HUES64 (cell line): Measurements from ENCODE around the gene NR5A2.
"Not testable (repeated sequence)": the region's sequence is repeated elsewhere in the genome, so short reads cannot be mapped to it uniquely, and the experiment has no call there.

ENCODE experiments used
- H3K27ac ChIP-seq: 2 replicates; pipeline ENCODE4 v1.7.0; 2013; ENCODE audit warnings: low read depth, low read length, inconsistent platforms
- H3K27me3 ChIP-seq: 2 replicates; pipeline ENCODE4 v1.6.1; 2013; ENCODE audit warnings: mild to moderate bottlenecking, low read length; ENCODE audit not compliant: insufficient read depth
- H3K36me3 ChIP-seq: 2 replicates; pipeline ENCODE4 v1.6.1; 2013; ENCODE audit warnings: mild to moderate bottlenecking, low read length; ENCODE audit not compliant: insufficient read depth
- H3K4me1 ChIP-seq: 2 replicates; pipeline ENCODE4 v1.6.1; 2013; ENCODE audit warnings: mild to moderate bottlenecking, low read length, moderate library complexity; ENCODE audit not compliant: insufficient read depth
- H3K4me3 ChIP-seq: 2 replicates; pipeline ENCODE4 v1.5.1; 2013; ENCODE audit warnings: mild to moderate bottlenecking, low read length, moderate library complexity
- H3K9ac ChIP-seq: 2 replicates; pipeline ENCODE4 v1.6.1; 2013; ENCODE audit warnings: mild to moderate bottlenecking, low read depth, low read length
- H3K9me3 ChIP-seq: 2 replicates; pipeline ENCODE4 v1.6.1; 2013; ENCODE audit warnings: low read depth, low read length; ENCODE audit not compliant: insufficient read depth
- WGBS: fragments of 150-250, 120-280 bp; methylation state at CpG from one replicate; pipeline ENCODE4 v1.1.7; 2013; ENCODE audit warnings: missing lambda C conversion rate; 5-methylcytosine and 5-hydroxymethylcytosine counted together

The NR5A2 gene

GRCh38 chr1:200181861-200182260, 154.4 kb downstream of the NR5A2 start:
- H3K27me3 ChIP-seq = no peaks in the 10 kb centered on the region
- H3K4me3 ChIP-seq = no peak overlapping the region
- H3K9me3 ChIP-seq = peaks cover 7% of the 10 kb centered on the region
- H3K27ac ChIP-seq = no peak overlapping the region
- no peak overlapping the region for H3K9ac ChIP-seq
- H3K4me1 ChIP-seq = no peaks in the 10 kb centered on the region
- no peaks in the 10 kb centered on the region for H3K36me3 ChIP-seq
- 100% methylated on average over 3 of the region's 3 CpGs for WGBS

GRCh38 chr1:200182701-200183100, 155.2 kb downstream of the NR5A2 start:
- peaks cover 7% of the 10 kb centered on the region for H3K9me3 ChIP-seq
- no peaks in the 10 kb centered on the region for H3K36me3 ChIP-seq
- no peaks in the 10 kb centered on the region for H3K4me1 ChIP-seq
- no peak overlapping the region for H3K27ac ChIP-seq
- no peaks in the 10 kb centered on the region for H3K27me3 ChIP-seq
- H3K4me3 ChIP-seq = no peak overlapping the region
- no peak overlapping the region for H3K9ac ChIP-seq
- 93% methylated on average over 7 of the region's 7 CpGs for WGBS

GRCh38 chr1:200183637-200184036, 156.1 kb downstream of the NR5A2 start:
- no peaks in the 10 kb centered on the region for H3K4me1 ChIP-seq
- H3K9me3 ChIP-seq = peaks cover 7% of the 10 kb centered on the region
- no peak overlapping the region for H3K4me3 ChIP-seq
- no peaks in the 10 kb centered on the region for H3K36me3 ChIP-seq
- no peak overlapping the region for H3K9ac ChIP-seq
- H3K27ac ChIP-seq = no peak overlapping the region
- WGBS = 100% methylated on average over 1 of the region's 2 CpGs
- H3K27me3 ChIP-seq = no peaks in the 10 kb centered on the region

- H3K36me3 ChIP-seq = no peaks in the 10 kb centered on the region
- no peaks in the 10 kb centered on the region for H3K27me3 ChIP-seq
- WGBS = 95% methylated on average over 4 of the region's 4 CpGs
- peaks cover 7% of the 10 kb centered on the region for H3K9me3 ChIP-seq
- no peaks in the 10 kb centered on the region for H3K4me1 ChIP-seq
- H3K4me3 ChIP-seq = no peak overlapping the region
- no peak overlapping the region for H3K27ac ChIP-seq
- no peak overlapping the region for H3K9ac ChIP-seq
These were observed 156.7 kb downstream of the NR5A2 start for GRCh38 chr1:200184196-200184595.

- not testable (repeated sequence) for H3K27me3 ChIP-seq, H3K9me3 ChIP-seq, H3K36me3 ChIP-seq, H3K4me3 ChIP-seq, H3K9ac ChIP-seq, H3K27ac ChIP-seq, H3K4me1 ChIP-seq
- WGBS = 91% methylated on average over 8 of the region's 8 CpGs
These were observed 157.7 kb downstream of the NR5A2 start for GRCh38 chr1:200185191-200185590.

- H3K27ac ChIP-seq, H3K9ac ChIP-seq, H3K4me3 ChIP-seq, H3K9me3 ChIP-seq, H3K27me3 ChIP-seq, H3K36me3 ChIP-seq, H3K4me1 ChIP-seq: not testable (repeated sequence)
- 97% methylated on average over 2 of the region's 2 CpGs for WGBS
These were observed 159.8 kb downstream of the NR5A2 start for GRCh38 chr1:200187332-200187731.

- no peaks in the 10 kb centered on the region for H3K9me3 ChIP-seq
- H3K27me3 ChIP-seq = no peaks in the 10 kb centered on the region
- H3K9ac ChIP-seq = no peak overlapping the region
- no peak overlapping the region for H3K4me3 ChIP-seq
- no peaks in the 10 kb centered on the region for H3K36me3 ChIP-seq
- H3K4me1 ChIP-seq = no peaks in the 10 kb centered on the region
- WGBS = 83% methylated on average over 2 of the region's 3 CpGs
- no peak overlapping the region for H3K27ac ChIP-seq
These were observed 164.5 kb downstream of the NR5A2 start for GRCh38 chr1:200191993-200192392.

GRCh38 chr1:200194477-200194876, 167.0 kb downstream of the NR5A2 start:
- WGBS = 96% methylated on average over 8 of the region's 8 CpGs
- Histone ChIP-seq H3K36me3 (no peaks in the 10 kb centered on the region), H3K4me1 (no peaks in the 10 kb centered on the region; the same call in 1 of the 2 replicates), H3K27ac (no peak overlapping the region), H3K27me3 (no peaks in the 10 kb centered on the region), H3K4me3 (no peak overlapping the region), H3K9me3 (no peaks in the 10 kb centered on the region), H3K9ac (no peak overlapping the region)

GRCh38 chr1:200198236-200198635, 170.7 kb downstream of the NR5A2 start:
- no peaks in the 10 kb centered on the region for H3K36me3 ChIP-seq
- WGBS = 75% methylated on average over 3 of the region's 3 CpGs

GRCh38 chr1:200205216-200205995, 177.9 kb downstream of the NR5A2 start:
- Histone ChIP-seq H3K4me3 (no peak overlapping the region), H3K9me3 (no peaks in the 10 kb centered on the region), H3K4me1 (no peaks in the 10 kb centered on the region), H3K36me3 (no peaks in the 10 kb centered on the region), H3K27me3 (no peaks in the 10 kb centered on the region), H3K9ac (no peak overlapping the region), H3K27ac (no peak overlapping the region)
- WGBS = 95% methylated on average over 5 of the region's 5 CpGs

More at GRCh38 chr1:200198236-200198635, 170.7 kb downstream of the NR5A2 start:
- Histone ChIP-seq H3K4me1 (no peaks in the 10 kb centered on the region; the same call in 1 of the 2 replicates), H3K27ac (no peak overlapping the region), H3K27me3 (no peaks in the 10 kb centered on the region), H3K9ac (no peak overlapping the region), H3K9me3 (no peaks in the 10 kb centered on the region), H3K4me3 (no peak overlapping the region)

- H3K27ac ChIP-seq = no peak overlapping the region
- H3K9ac ChIP-seq = no peak overlapping the region
- H3K36me3 ChIP-seq = no peaks in the 10 kb centered on the region
- no peaks in the 10 kb centered on the region for H3K4me1 ChIP-seq
- no peak overlapping the region for H3K4me3 ChIP-seq
- no peaks in the 10 kb centered on the region for H3K9me3 ChIP-seq
- no peaks in the 10 kb centered on the region for H3K27me3 ChIP-seq
- 90% methylated on average over 3 of the region's 3 CpGs for WGBS
These were observed 178.8 kb downstream of the NR5A2 start for GRCh38 chr1:200206340-200206739.

- Histone ChIP-seq H3K27me3 (no peaks in the 10 kb centered on the region), H3K27ac (no peak overlapping the region), H3K4me1 (no peaks in the 10 kb centered on the region), H3K9me3 (no peaks in the 10 kb centered on the region), H3K9ac (no peak overlapping the region), H3K36me3 (no peaks in the 10 kb centered on the region), H3K4me3 (no peak overlapping the region)
- 100% methylated on average over 1 of the region's 1 CpG for WGBS
These were observed 179.3 kb downstream of the NR5A2 start for GRCh38 chr1:200206761-200207160.
